Neural cell (in vitro differentiated cells): Measurements from ENCODE around the gene LRCH1. TPM values are rescaled to one million over a fixed set of nuclear protein-coding genes. Genes with fewer than 3 reads are reported as not detected.

ENCODE experiments used
- H2AFZ ChIP-seq: fragments of 200-600, 300-800 bp; sonication (generic), shearing (Covaris generic); 2 replicates; pipeline ENCODE4 v1.6.0; 2014; ENCODE audit warnings: low read depth, mild to moderate bottlenecking, antibody characterized with exemption, low read length, moderate library complexity
- H3F3A ChIP-seq: fragments of 200-600 bp; shearing (Covaris generic); 2 replicates; pipeline ENCODE4 v1.6.1; 2016; ENCODE audit warnings: mild to moderate bottlenecking, moderate library complexity, mixed read lengths, antibody characterized with exemption, low read length; ENCODE audit not compliant: insufficient read depth, poor library complexity, severe bottlenecking
- H3K27ac ChIP-seq: fragments of 200-600, 300-800 bp; sonication (generic), shearing (Covaris generic); 2 replicates; pipeline ENCODE4 v1.5.1; 2014; ENCODE audit warnings: mild to moderate bottlenecking, low read length, moderate library complexity
- H3K27me3 ChIP-seq: fragments of 300-800, 200-600 bp; sonication (generic), shearing (Covaris generic); 2 replicates; pipeline ENCODE4 v1.6.0; 2014; ENCODE audit warnings: mild to moderate bottlenecking, low read depth, low read length, moderate library complexity; ENCODE audit not compliant: insufficient read depth
- H3K36me3 ChIP-seq: fragments of 300-800, 200-600 bp; sonication (generic), shearing (Covaris generic); 2 replicates; pipeline ENCODE4 v1.5.1; 2014; ENCODE audit warnings: mild to moderate bottlenecking, antibody characterized with exemption, low read length, moderate library complexity; ENCODE audit not compliant: insufficient read depth
- H3K4me2 ChIP-seq: fragments of 300-800, 200-600 bp; sonication (generic), shearing (Covaris generic); 2 replicates; pipeline ENCODE4 v1.6.0; 2014; ENCODE audit warnings: mild to moderate bottlenecking, low read length
- H3K4me3 ChIP-seq: fragments of 300-800, 200-600 bp; sonication (generic), shearing (Covaris generic); 2 replicates; pipeline ENCODE4 v1.5.1; 2014; ENCODE audit warnings: mild to moderate bottlenecking, low read length, moderate library complexity
- H3K79me2 ChIP-seq: fragments of 200-600 bp; shearing (Covaris generic); replicated peaks from 2 replicates; pipeline ENCODE4 v1.6.0; 2014; ENCODE audit warnings: mild to moderate bottlenecking, low read length, moderate library complexity; ENCODE audit not compliant: insufficient read depth
- H3K9ac ChIP-seq: fragments of 300-800, 200-600 bp; sonication (generic), shearing (Covaris generic); 2 replicates; pipeline ENCODE4 v1.6.1; 2016; ENCODE audit warnings: mild to moderate bottlenecking, low read length, mixed read lengths
- H3K9me2 ChIP-seq: fragments of 200-600 bp; shearing (Covaris generic); 2 replicates; pipeline ENCODE4 v1.6.1; 2016; ENCODE audit warnings: mild to moderate bottlenecking, low read length, mixed read lengths; ENCODE audit not compliant: insufficient read depth
- H3K9me3 ChIP-seq: fragments of 200-600, 300-800 bp; sonication (generic), shearing (Covaris generic); 2 replicates; pipeline ENCODE4 v1.6.1; 2016; ENCODE audit warnings: mild to moderate bottlenecking, mixed run types, low read length, moderate library complexity, mixed read lengths
- H4K20me1 ChIP-seq: fragments of 200-600 bp; shearing (Covaris generic); 2 replicates; pipeline ENCODE4 v1.6.1; 2016; ENCODE audit warnings: mild to moderate bottlenecking, mixed run types; ENCODE audit not compliant: insufficient read depth
- CTCF ChIP-seq: fragments of 450-650 bp; IDR thresholded peaks from 2 replicates; pipeline ENCODE4 v1.5.1; 2014; ENCODE audit warnings: antibody characterized with exemption, mild to moderate bottlenecking, moderate library complexity; ENCODE audit not compliant: poor library complexity, severe bottlenecking
- EP300 ChIP-seq: fragments of 450-650 bp; conservative IDR thresholded peaks from 2 replicates; pipeline ENCODE4 v1.6.1; 2014; ENCODE audit warnings: antibody characterized with exemption, mild to moderate bottlenecking, moderate library complexity; ENCODE audit not compliant: poor library complexity, severe bottlenecking
- EZH2 ChIP-seq: fragments of 200-600, 300-800 bp; shearing (Covaris generic), sonication (generic); IDR thresholded peaks from 2 replicates; pipeline ENCODE4 v1.6.1; 2014; ENCODE audit warnings: antibody characterized with exemption, low read length, borderline replicate concordance, mild to moderate bottlenecking; ENCODE audit not compliant: insufficient read depth, poor library complexity, severe bottlenecking
- MXI1 ChIP-seq: fragments of 450-650 bp; conservative IDR thresholded peaks from 2 replicates; pipeline ENCODE4 v1.6.1; 2014; ENCODE audit warnings: antibody characterized with exemption, mild to moderate bottlenecking; ENCODE audit not compliant: poor library complexity, severe bottlenecking
- POLR2AphosphoS5 ChIP-seq: IDR thresholded peaks from 2 replicates; pipeline ENCODE4 v1.6.1; 2012
- RAD21 ChIP-seq: fragments of 450-650 bp; conservative IDR thresholded peaks from 2 replicates; pipeline ENCODE4 v1.6.1; 2014; ENCODE audit warnings: antibody characterized with exemption, mild to moderate bottlenecking, moderate library complexity
- REST ChIP-seq: IDR thresholded peaks from 2 replicates; pipeline ENCODE4 v1.6.1; 2012; ENCODE audit warnings: borderline replicate concordance
- SMC3 ChIP-seq: fragments of 450-650 bp; conservative IDR thresholded peaks from 2 replicates; pipeline ENCODE4 v1.6.1; 2014; ENCODE audit warnings: antibody characterized with exemption, mild to moderate bottlenecking, moderate library complexity; ENCODE audit not compliant: poor library complexity
- TAF1 ChIP-seq: IDR thresholded peaks from 2 replicates; pipeline ENCODE4 v1.6.1; 2012; ENCODE audit warnings: low read depth
- polyA plus RNA-seq: library from polyadenylated mRNA; depleted of rRNA; stranded (reverse); fragments of >200 nt; gene quantifications from 2 replicates; pipeline ENCODE4 v1.2.3, GENCODE V29; 2014

LRCH1 gene
- polyA plus RNA-seq, 1 donor from 2014 or later: 15.4 TPM

- TF ChIP-seq RAD21 (no peak), MXI1 (no peak), TAF1 (no peak), POLR2AphosphoS5 (no peak), EZH2 (no peak)
- Histone ChIP-seq H2AFZ (no peak overlapping the region), H3K4me2 (no peak overlapping the region), H3K79me2 (peaks cover 3% of the 10 kb centered on the region), H3K4me3 (no peak overlapping the region), H3K27me3 (no peaks in the 10 kb centered on the region), H3K9me3 (no peaks in the 10 kb centered on the region), H3K27ac (no peak overlapping the region), H4K20me1 (no peaks in the 10 kb centered on the region), H3K36me3 (no peaks in the 10 kb centered on the region), H3K9me2 (no peaks in the 10 kb centered on the region), H3K9ac (no peak overlapping the region), H3F3A (no peaks in the 10 kb centered on the region)
Observed at GRCh38 chr13:46609726-46610125, 56.8 kb downstream of the LRCH1 start.

DNA sequence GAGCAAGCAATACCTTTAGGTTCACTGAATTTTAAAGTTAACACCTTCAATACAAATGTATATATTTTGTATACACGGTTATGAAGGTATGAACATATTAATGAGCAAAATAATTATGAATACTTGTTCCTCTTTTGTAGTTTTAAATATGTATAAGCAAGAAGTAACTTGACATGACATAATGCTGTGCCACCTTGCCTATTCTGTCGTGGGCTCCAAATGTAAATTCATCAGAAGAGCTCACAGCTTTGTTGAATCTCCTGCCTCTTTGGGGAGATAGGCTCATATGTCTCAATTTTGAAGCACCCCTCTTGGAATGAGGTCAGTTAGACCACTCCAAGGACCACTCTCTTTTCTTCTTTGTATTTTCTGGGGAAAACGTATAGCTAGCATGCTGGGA, 59.3 kb downstream of the LRCH1 start:
- no peaks in the 10 kb centered on the region for H4K20me1 ChIP-seq
- H3K27ac ChIP-seq: no peak overlapping the region
- no peaks in the 10 kb centered on the region for H3K27me3 ChIP-seq
- H3K79me2 ChIP-seq: peaks cover 10% of the 10 kb centered on the region
- H3F3A ChIP-seq: no peaks in the 10 kb centered on the region
- TF ChIP-seq REST (no peak), RAD21 (no peak), MXI1 (no peak), POLR2AphosphoS5 (no peak), TAF1 (no peak), CTCF (no peak), SMC3 (no peak), EZH2 (no peak), EP300 (no peak)
- H3K9me2 ChIP-seq: no peaks in the 10 kb centered on the region
- no peak overlapping the region for H3K4me3 ChIP-seq
- no peak overlapping the region for H3K9ac ChIP-seq
- H3K9me3 ChIP-seq: no peaks in the 10 kb centered on the region
- H3K4me2 ChIP-seq: no peak overlapping the region
- H3K36me3 ChIP-seq: no peaks in the 10 kb centered on the region
- H2AFZ ChIP-seq: no peak overlapping the region
